GM04504 (cell line): ENCODE data around the gene PLS3.

ENCODE experiments used
- DNase-seq: peaks from one replicate; pipeline ENCODE4 v3.0.0-alpha.2; 2012; ENCODE audit warnings: low read depth

Gene PLS3

DNA sequence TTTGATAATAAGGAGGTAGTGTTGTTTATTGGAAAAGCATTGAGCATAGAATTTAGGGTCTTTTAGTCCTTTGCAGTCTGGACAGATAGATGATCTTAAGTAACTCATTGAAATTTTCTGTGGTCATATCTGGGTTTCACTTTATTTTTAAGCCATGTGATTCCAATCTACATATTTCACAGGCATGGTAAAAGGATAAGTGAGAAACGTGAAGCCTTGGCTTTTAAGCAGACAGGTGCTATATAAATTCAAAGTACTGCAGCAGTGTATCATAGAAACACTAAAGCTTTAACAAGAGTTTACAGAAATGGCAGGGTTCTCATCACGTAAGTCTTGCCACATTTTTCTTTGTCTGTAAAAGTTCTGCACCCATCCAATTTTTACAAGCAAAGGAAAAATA, 4.9 kb downstream of the PLS3 start:
- DNase-seq, result no peak

GRCh38 chrX:115571712-115572111, 10.7 kb downstream of the PLS3 start:
- no peak for DNase-seq

- DNase-seq, result no peak
Measured at GRCh38 chrX:115573185-115573584, 12.2 kb downstream of the PLS3 start.

DNA sequence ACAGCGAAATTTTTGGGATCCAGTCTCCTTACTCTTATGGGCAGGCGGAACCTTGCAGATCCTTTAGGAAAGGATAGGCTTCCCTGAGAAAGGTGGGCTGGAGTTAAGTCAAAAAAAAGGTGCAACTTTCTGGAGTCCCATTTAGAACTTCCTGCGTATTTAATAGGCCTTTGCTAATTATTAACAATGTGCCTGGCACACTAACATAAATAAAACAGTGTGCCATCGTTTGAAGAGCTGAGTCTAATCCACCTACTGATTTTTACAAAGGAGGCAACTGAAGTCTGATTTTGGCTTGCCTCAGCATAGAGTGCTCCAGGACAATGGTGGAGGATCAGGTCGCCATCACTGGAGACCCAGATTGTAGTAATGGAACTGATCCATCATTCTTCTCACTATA, 15.7 kb downstream of the PLS3 start:
- DNase-seq, result no peak

DNA sequence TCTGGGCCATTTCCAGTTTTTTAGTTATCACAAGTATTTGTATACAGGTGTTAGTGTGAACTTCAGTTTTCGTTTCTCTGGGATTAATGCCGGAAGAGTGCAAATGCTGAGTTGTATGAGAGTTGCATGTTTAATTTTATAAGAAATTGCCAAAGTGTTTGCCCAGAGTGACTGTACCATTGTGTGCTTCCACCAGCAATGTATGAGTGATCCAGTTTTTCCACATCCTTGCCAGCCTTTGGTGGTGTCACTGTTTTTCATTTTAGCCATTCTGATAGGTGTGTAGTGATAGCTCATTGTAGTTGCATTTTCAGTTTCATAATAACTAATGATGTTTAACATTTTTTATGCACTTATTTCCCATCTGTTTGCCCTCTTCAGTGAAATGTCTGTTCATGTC, 18.4 kb downstream of the PLS3 start:
- DNase-seq, result no peak

GRCh38 chrX:115579786-115580294, 18.9 kb downstream of the PLS3 start:
- no peak for DNase-seq

- no peak for DNase-seq
Measured at GRCh38 chrX:115581759-115582615, 21.0 kb downstream of the PLS3 start.

DNA sequence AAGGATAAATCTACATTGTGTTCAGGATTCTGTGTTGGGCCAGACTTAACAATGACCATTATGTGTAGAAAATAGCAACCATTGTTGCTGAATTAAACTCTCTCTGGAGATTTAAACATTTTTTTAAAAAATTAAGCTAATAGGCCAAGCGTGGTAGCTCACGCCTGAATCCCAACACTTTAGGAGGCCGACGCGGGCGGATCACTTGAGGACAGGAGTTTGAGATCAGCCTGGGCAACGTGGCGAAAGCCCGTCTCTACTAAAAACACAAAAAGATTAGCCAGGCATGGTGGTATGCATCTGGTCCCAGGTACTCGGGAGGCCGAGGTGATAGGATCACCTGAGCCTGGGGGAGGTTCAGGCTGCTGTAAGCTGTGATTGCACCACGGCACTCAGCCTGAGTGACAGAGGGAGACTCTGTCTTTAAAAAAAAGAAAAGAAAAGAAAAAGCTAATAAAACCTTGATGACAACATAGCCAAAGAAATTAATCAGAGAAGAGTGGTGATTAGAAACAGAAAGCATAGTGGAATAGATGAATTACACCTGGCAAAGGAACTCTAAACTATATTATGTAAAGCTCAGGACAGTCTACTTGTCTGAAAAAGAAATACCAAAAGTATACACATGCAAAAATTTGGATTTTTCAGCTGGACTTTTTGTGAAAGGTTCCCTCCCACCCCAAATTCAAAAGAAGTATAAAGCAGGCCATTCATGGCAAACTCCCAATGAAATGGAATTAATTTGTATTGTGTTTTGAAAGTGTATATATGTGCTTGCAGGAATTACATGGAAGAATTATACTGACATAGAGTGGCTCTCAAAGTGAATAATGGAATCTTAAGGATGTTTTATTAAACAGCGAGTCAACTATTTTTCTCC, 21.9 kb downstream of the PLS3 start:
- DNase-seq, result no peak

DNA sequence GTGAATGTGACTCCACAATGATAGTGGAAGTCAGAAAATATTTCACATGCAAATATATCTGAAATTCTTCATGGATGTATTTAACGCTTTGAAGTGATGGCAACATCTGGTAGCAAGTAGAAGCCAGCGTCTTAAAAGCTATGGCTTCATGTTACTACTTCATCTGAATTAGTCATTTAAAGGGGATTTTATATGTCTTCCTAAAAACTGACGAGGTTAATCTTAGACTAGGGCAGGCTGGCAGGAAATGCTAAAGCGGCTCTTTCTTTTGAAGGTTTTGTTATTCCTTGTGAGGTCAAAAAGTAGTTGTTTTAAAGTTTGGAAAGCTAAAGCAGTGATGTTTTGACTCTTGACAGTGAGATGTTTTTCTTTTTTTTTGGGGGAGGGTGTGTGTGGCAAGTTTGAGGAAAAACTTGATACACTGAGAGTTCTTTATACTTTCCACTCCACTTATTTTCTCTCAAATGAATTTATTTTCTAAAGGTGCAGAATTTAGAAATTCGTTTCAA, 22.6 kb downstream of the PLS3 start:
- no peak for DNase-seq

- DNase-seq, result no peak
Measured at GRCh38 chrX:115584696-115585095, 23.7 kb downstream of the PLS3 start.

DNA sequence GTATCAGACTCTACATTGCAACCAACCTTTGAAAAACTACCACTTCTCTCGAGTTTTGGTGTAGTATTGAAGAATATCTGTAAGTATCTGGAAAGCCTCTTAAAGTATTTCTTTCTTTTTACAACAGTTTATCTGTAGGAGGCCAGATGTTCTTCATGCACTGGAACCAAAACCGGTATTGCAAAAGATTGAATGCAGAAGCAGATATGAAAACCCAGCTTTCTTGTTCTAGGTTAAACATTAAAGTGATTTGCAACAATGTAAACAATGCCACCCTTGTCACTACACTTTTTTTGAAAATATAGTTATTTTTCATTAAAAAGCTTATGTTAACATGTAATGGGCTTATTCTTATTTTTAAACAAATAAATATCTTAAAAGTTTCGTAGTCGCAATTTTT, 27.2 kb downstream of the PLS3 start:
- no peak for DNase-seq

DNA sequence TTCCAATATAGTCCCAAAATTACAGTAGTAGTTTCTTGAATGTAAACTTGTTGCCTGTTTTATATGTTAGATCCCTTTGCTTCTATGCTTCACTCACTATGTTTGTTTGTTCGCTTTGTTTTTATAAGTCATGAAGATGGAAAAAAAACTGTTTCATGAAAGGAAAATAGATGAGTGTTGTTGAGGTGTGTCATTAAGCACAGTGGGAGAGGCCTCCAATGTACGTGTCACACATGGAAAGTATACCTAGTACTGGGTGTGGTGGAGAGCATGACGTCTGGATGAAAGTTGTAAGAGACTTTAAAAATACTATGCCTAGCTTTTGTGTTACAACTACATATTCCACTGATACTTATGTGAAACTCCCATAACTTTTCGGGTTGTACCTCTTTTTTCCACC, 28.4 kb downstream of the PLS3 start:
- DNase-seq, result no peak

- DNase-seq, result no peak
Measured at GRCh38 chrX:115591420-115591819, 30.4 kb downstream of the PLS3 start.

- no peak for DNase-seq
Measured at GRCh38 chrX:115591856-115592842, 31.2 kb downstream of the PLS3 start.

DNA sequence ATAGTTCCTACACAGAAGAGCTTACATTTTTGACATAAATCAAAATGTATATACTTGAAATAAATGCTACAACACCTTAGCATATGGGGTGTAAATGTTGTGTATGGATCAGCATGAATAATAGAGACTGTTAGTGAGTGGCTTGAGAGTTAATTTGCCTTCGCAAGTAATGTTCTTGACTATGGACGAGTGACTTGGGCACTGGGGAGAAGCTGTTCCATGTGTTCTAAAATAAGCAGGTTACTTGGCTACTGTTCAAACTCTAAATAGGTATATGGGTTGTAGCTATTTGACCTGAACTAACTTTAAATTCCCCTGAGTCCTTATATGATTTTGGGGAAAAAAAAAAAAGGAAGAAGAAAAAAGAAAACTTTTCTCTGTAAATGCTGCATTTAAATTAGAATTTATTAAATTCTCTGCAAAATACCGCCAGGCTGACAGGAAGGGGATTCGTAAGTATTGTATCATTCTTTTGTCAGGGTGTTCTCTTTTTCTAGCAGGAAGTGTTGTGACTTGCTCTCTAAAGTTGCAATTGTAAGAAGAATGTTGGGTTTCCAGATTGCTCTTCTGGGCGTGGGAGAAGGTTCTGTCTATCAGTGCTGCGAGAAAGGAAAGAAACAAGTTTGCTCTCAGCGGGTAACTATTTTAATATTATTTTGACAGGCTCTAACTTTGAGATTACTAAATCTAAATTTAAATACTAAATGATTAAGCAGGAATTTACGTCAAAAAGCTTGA, 32.2 kb downstream of the PLS3 start:
- no peak for DNase-seq

DNA sequence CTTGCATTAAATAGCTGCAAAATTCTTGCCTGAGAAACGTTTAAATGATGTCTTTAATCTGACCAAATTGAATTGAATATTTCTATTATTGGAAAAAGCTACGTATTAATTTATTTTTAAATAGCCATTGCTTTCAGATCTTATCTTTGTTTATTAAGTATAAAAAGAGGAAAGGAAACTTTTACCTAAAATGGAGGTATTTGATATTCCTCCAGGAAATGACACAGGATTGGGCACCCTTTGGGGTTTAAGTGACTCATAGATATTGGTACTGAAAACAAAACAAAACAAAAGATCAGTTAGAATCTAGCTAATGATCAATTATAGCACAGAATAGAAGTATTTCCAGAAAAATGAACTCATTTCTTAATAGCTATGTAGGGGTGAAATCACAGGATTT, 34.1 kb downstream of the PLS3 start:
- DNase-seq, result no peak

- DNase-seq, result no peak
Measured at GRCh38 chrX:115598556-115598955, 37.6 kb downstream of the PLS3 start.

- no peak for DNase-seq
Measured at GRCh38 chrX:115602308-115602707, 41.3 kb downstream of the PLS3 start.

GRCh38 chrX:115602729-115603389, 41.9 kb downstream of the PLS3 start:
- DNase-seq, result no peak

GRCh38 chrX:115603534-115604074, 42.6 kb downstream of the PLS3 start:
- DNase-seq, result no peak
